ENCODE results near the gene CLIC3.

The CLIC3 gene

GRCh38 chr9:136972335-136972734 lies 24.0 kb downstream of the CLIC3 start:
- no peaks in the 10 kb centered on the region for H3K36me3 Mint-ChIP-seq
- no peak overlapping the region for H3K27ac Mint-ChIP-seq
- H3K4me3 Mint-ChIP-seq = no peak overlapping the region
- H3K27me3 Mint-ChIP-seq = peaks cover 35% of the 10 kb centered on the region
- H3K4me1 Mint-ChIP-seq = peaks cover 26% of the 10 kb centered on the region
- CTCF ChIA-PET = no interaction called here
- DNase-seq = no peak
- no peaks in the 10 kb centered on the region for H3K9me3 Mint-ChIP-seq

GRCh38 chr9:136971746-136972145 lies 24.6 kb downstream of the CLIC3 start:
- Mint-ChIP-seq H3K4me1 (peaks cover 26% of the 10 kb centered on the region), H3K27me3 (peaks cover 29% of the 10 kb centered on the region), H3K36me3 (no peaks in the 10 kb centered on the region), H3K4me3 (no peak overlapping the region), H3K9me3 (no peaks in the 10 kb centered on the region), H3K27ac (no peak overlapping the region)
- no peak for DNase-seq
- CTCF ChIA-PET = no interaction called here

- Mint-ChIP-seq H3K36me3 (no peaks in the 10 kb centered on the region), H3K9me3 (no peaks in the 10 kb centered on the region), H3K4me1 (peaks cover 27% of the 10 kb centered on the region), H3K4me3 (no peak overlapping the region), H3K27ac (no peak overlapping the region), H3K27me3 (peaks cover 27% of the 10 kb centered on the region)
- CTCF ChIA-PET = interaction anchor here (0.7 to 1.1 kb wide), 2 partner anchors 11 to 59 kb away, joined by 3 to 4 read pairs; no protein-coding TSS in a partner anchor
- DNase-seq = no peak
Measured at GRCh38 chr9:136970361-136970760, 26.0 kb downstream of the CLIC3 start.

- Mint-ChIP-seq H3K27ac (no peak overlapping the region), H3K4me1 (peaks cover 25% of the 10 kb centered on the region), H3K4me3 (no peak overlapping the region), H3K27me3 (peaks cover 24% of the 10 kb centered on the region), H3K9me3 (no peaks in the 10 kb centered on the region), H3K36me3 (no peaks in the 10 kb centered on the region)
- CTCF ChIA-PET = interaction anchor here (1.0 to 1.1 kb wide), 2 partner anchors 19 to 59 kb away, joined by 3 to 4 read pairs; no protein-coding TSS in a partner anchor
- DNase-seq = no peak
Measured at GRCh38 chr9:136969774-136970173, 26.6 kb downstream of the CLIC3 start.

GRCh38 chr9:136969150-136969549 lies 27.2 kb downstream of the CLIC3 start:
- peaks cover 25% of the 10 kb centered on the region for H3K4me1 Mint-ChIP-seq
- H3K27ac Mint-ChIP-seq = no peak overlapping the region
- no peaks in the 10 kb centered on the region for H3K36me3 Mint-ChIP-seq
- H3K9me3 Mint-ChIP-seq = no peaks in the 10 kb centered on the region
- DNase-seq = no peak
- no peak overlapping the region for H3K4me3 Mint-ChIP-seq
- CTCF ChIA-PET = interaction anchor here (0.8 to 1.0 kb wide), 2 partner anchors 18 to 127 kb away, joined by 3 read pairs; partner anchors contain the start of gene AJM1
- peaks cover 30% of the 10 kb centered on the region for H3K27me3 Mint-ChIP-seq

- Mint-ChIP-seq H3K9me3 (no peaks in the 10 kb centered on the region), H3K27ac (no peak overlapping the region), H3K4me3 (no peak overlapping the region), H3K36me3 (no peaks in the 10 kb centered on the region), H3K4me1 (peaks cover 22% of the 10 kb centered on the region), H3K27me3 (peaks cover 26% of the 10 kb centered on the region)
- DNase-seq = no peak
- CTCF ChIA-PET = interaction anchor here (0.8 to 1.0 kb wide), 2 partner anchors 18 to 126 kb away, joined by 3 read pairs; partner anchors contain the start of gene AJM1
Measured at GRCh38 chr9:136968333-136969127, 27.8 kb downstream of the CLIC3 start.

- no peaks in the 10 kb centered on the region for H3K36me3 Mint-ChIP-seq
- CTCF ChIA-PET = no interaction called here
Measured at GRCh38 chr9:136965771-136966484, 30.4 kb downstream of the CLIC3 start.

GRCh38 chr9:136964833-136965422 lies 31.4 kb downstream of the CLIC3 start:
- Mint-ChIP-seq H3K4me3 (no peak overlapping the region), H3K9me3 (no peaks in the 10 kb centered on the region), H3K27ac (no peak overlapping the region), H3K4me1 (peaks cover 47% of the 10 kb centered on the region), H3K36me3 (no peaks in the 10 kb centered on the region), H3K27me3 (peaks cover 26% of the 10 kb centered on the region)
- CTCF ChIA-PET = no interaction called here
- no peak for DNase-seq

More at GRCh38 chr9:136965771-136966484, 30.4 kb downstream of the CLIC3 start:
- Mint-ChIP-seq H3K27ac (peak overlapping the region; percentile 81), H3K27me3 (peaks cover 28% of the 10 kb centered on the region), H3K4me3 (peak overlapping the region; percentile 33), H3K9me3 (no peaks in the 10 kb centered on the region), H3K4me1 (peaks cover 39% of the 10 kb centered on the region)
- peak; percentile 52 for DNase-seq

- CTCF ChIA-PET = no interaction called here
- Mint-ChIP-seq H3K27ac (no peak overlapping the region), H3K4me1 (peaks cover 51% of the 10 kb centered on the region), H3K4me3 (no peak overlapping the region), H3K27me3 (peaks cover 24% of the 10 kb centered on the region), H3K9me3 (no peaks in the 10 kb centered on the region), H3K36me3 (no peaks in the 10 kb centered on the region)
- DNase-seq = no peak
Measured at GRCh38 chr9:136964171-136964689, 32.1 kb downstream of the CLIC3 start.

GRCh38 chr9:136963751-136964150 lies 32.6 kb downstream of the CLIC3 start:
- no peak overlapping the region for H3K4me3 Mint-ChIP-seq
- CTCF ChIA-PET = no interaction called here

GRCh38 chr9:136963341-136963740 lies 33.0 kb downstream of the CLIC3 start:
- Mint-ChIP-seq H3K4me3 (no peak overlapping the region), H3K36me3 (no peaks in the 10 kb centered on the region), H3K4me1 (peaks cover 53% of the 10 kb centered on the region), H3K27ac (no peak overlapping the region), H3K27me3 (peaks cover 30% of the 10 kb centered on the region), H3K9me3 (no peaks in the 10 kb centered on the region)
- CTCF ChIA-PET = no interaction called here
- no peak for DNase-seq

More at GRCh38 chr9:136963751-136964150, 32.6 kb downstream of the CLIC3 start:
- Mint-ChIP-seq H3K4me1 (peaks cover 53% of the 10 kb centered on the region), H3K9me3 (no peaks in the 10 kb centered on the region), H3K27ac (no peak overlapping the region), H3K27me3 (peaks cover 26% of the 10 kb centered on the region), H3K36me3 (no peaks in the 10 kb centered on the region)
- no peak for DNase-seq

- Mint-ChIP-seq H3K36me3 (no peaks in the 10 kb centered on the region), H3K9me3 (no peaks in the 10 kb centered on the region), H3K27ac (peak overlapping the region; percentile 81), H3K27me3 (peaks cover 31% of the 10 kb centered on the region), H3K4me3 (no peak overlapping the region), H3K4me1 (peaks cover 53% of the 10 kb centered on the region)
- CTCF ChIA-PET = no interaction called here
- no peak for DNase-seq
Measured at GRCh38 chr9:136962701-136963248, 33.6 kb downstream of the CLIC3 start.

GRCh38 chr9:136962163-136962562 lies 34.2 kb downstream of the CLIC3 start:
- no peaks in the 10 kb centered on the region for H3K9me3 Mint-ChIP-seq
- H3K4me3 Mint-ChIP-seq = no peak overlapping the region
- CTCF ChIA-PET = no interaction called here
- no peak for DNase-seq
- H3K27me3 Mint-ChIP-seq = peaks cover 31% of the 10 kb centered on the region
- H3K36me3 Mint-ChIP-seq = no peaks in the 10 kb centered on the region
- peak overlapping the region; percentile 81 for H3K27ac Mint-ChIP-seq
- H3K4me1 Mint-ChIP-seq = peaks cover 53% of the 10 kb centered on the region

All from activated naive CD4-positive, alpha-beta T cell treated with anti-CD3 and anti-CD28 coated beads, Interleukin-2, amount 10 ng/mL, durations not matched to agents 7 days and 5 days (primary cell).